HG03060 (cell line): ENCODE data around the gene PAPPA.

ENCODE experiments used
- ATAC-seq: cut with Tn5 transposase; IDR thresholded peaks from one replicate; pipeline ENCODE4 v1.9.1; 2021; ENCODE audit warnings: low read depth, moderate number of reproducible peaks; ENCODE audit not compliant: unreplicated experiment

The PAPPA gene

DNA sequence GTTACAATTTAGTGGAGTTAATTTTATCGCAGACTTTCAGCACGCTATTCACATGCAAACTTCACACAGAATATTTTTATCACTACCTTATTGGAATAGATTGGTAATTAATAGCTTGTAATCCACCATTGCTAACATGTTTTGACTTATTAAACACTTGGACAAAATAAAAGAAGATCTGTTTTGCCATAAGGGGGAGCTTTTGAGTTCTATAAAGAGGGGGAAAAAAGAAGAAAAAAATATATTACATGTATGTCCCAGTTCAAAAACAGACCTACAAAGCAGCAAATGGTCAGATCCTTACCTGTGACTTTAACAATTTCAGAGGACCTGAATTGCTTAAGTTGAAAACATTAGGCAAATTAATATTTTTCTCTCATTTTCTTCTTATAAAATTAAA lies 1.2 kb upstream of the PAPPA start:
- ATAC-seq = no peak

DNA sequence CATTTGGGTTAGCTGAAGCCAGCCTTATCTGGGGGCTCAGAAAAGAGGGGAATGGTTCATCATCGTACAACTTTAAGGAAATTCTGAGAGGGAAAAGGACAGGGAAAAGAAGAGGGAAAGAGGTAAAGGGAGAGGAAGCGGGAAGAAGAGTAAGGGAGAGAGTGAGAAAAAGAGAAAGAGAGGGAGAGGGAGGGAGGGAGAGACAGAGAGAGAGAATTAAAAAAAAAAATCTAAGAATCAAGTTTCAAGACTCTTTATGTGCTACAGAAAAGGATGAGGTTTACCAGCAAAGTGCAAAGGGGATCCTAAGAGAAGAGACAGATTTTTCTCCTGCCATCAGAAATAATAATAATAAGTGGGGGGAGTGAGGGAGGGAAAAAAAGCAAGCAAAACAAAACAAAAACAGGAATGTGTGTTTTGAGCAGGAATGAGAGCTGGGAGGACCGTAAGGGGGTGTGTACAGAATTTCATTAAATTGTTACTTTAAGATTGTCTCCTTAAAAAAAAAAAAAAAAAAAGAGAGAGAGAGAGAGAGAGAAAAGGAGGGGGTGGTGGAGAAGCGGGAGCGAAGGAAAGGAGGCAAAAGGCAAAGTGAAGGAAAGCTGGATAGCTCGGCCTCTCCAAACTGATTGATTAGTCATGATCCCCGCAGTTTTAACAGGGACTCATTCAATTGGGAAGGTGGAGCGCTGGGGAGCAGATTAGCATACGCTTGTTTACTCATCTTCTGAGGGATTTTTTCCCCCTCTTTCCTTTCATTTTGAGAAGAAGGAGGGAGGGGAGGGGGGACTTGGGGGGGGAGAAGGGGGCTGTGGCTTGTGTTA lies 438 bp upstream of the PAPPA start:
- no peak for ATAC-seq

- ATAC-seq = no peak
Measured at GRCh38 chr9:116154334-116154975, 864 bp downstream of the PAPPA start.

- ATAC-seq = no peak
Measured at GRCh38 chr9:116154976-116155697, 1.5 kb downstream of the PAPPA start.

DNA sequence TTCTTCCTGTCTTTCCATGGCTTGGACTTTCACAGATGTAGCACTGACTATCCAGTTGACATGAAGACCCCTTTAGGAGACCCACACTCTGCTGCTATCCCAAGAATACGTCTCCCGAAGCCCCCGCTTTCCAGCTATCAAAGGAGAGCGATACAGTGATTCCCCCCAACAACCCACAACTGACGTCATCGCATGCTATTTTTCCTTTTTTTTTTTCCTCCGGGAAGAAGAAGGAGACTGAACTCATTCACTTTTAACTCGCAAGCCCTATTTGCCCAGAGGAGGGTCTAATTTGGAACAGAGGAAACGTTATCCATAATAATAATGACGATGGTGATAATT lies 2.1 kb downstream of the PAPPA start:
- ATAC-seq = no peak

- no peak for ATAC-seq
Measured at GRCh38 chr9:116156621-116157314, 3.2 kb downstream of the PAPPA start.

- no peak for ATAC-seq
Measured at GRCh38 chr9:116157436-116158138, 4.0 kb downstream of the PAPPA start.

DNA sequence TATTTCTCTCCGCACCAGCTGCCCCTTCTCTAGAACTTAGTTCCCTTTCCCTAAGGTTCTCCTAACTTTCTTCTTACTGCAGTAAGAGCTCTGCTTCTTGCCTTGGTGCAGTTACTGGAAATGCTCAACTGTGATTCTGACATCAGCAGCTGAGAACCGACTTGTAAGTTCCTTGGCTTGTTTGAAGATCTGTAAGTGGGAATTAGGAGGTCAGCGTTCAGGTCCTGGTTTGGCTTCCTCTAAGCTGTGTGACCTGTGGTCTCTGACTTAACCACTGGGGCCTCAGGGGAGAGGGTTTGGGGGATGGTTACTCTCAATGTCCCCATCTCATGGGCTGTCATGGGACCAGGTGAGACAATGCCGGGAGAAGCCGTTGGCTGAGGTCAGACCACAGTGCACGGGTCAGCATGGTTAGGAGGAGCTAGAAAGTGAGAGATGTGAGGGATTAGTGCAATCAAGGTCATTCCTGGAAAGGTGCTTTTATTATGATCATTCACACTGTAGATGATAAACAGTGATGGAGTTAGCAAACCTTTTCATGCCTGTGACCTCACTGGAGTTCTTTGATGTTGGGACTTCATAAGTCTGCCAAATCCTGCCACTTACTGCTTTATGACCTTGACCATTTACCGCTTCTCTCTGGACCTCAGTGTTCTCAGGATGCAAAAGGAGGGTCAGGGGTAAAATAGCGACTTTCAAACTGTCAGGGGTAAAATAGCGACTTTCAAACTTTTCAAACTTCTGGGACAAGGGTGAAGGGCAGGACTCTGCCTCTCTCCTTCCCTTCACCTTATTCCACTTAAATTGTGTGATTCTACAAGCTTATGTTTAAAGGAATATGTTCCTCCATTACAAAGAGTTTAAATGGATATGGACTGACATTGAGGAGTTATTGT lies 7.3 kb downstream of the PAPPA start:
- ATAC-seq = no peak

DNA sequence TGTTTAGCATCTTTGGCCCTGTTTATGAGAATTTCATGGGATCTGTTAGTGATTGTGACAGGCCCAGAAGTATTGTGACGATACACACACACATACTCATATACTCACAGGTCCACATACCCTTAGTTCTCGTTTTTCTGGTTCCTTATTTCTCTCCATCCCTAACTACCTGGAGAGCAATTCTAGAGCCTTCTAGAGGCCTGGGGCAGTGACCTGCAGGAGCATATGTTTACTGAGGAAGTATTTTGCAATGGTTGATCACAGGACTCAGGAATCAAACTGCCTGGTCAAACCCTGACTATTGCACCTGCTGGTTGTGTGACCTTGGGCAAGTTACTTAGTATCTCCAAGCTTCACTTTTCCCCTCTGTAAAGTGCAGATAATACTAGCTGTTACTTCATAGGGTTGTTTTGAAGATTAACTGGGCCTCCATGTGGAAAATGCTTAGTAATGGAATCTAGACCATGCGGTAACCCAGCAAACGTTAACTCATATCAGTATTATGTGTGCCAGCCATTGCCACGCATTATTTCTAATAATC lies 8.7 kb downstream of the PAPPA start:
- no peak for ATAC-seq

DNA sequence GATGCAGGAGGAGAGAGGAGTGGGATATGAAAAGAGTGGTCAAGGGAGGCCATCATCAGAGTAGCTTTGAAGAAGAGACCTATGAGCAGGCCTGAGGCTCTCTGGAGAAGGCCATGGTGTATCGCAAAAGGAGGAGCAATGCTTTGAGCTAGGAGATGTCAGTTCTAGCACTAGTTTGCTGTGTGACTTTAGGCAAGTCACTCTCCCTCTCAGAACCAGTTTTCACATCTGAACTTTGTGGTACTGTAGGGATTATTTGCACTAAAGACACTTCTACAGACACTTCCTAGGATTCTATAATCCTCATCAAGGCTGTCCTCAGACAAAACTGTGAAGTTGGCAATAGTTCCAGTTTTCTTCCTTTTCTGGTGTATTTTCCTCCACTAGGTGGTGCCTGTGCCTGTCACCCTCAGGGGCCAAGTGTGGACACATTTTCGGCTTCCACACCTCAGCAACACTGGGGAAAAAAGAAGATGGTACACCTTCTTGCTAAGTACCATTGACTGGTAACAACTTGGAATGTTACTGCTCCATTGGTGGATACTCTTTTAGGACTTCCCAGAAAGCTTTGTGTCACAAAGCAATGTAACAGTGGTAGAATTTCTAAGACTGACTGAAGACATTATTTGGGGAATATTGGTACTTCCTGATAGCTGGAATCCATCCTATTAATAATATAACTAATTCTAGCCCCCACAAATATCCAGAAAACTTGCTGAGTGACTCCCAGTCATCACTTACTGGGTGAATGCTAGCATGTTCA lies 9.9 kb downstream of the PAPPA start:
- ATAC-seq = no peak

GRCh38 chr9:116165912-116166311 lies 12.3 kb downstream of the PAPPA start:
- no peak for ATAC-seq

DNA sequence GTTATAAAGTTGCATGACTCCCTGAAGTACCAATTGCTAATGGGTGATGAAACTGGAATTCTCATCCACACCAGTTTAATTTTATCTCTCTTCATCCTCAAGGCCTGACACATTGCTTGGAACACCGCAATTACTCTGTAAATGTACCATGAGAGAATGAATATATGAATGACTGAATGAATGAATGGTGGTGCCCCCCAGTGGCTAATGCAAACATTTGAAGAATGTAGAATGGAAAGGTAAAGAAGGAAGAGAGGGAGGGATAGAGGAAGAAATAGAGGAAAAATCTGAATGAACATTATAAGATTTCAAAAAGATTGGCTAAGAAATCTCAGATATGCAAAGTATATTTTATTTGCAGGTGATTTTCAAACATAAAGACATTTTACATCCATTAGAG lies 13.1 kb downstream of the PAPPA start:
- ATAC-seq = no peak

GRCh38 chr9:116168231-116168630 lies 14.6 kb downstream of the PAPPA start:
- no peak for ATAC-seq

GRCh38 chr9:116172216-116172615 lies 18.6 kb downstream of the PAPPA start:
- no peak for ATAC-seq

DNA sequence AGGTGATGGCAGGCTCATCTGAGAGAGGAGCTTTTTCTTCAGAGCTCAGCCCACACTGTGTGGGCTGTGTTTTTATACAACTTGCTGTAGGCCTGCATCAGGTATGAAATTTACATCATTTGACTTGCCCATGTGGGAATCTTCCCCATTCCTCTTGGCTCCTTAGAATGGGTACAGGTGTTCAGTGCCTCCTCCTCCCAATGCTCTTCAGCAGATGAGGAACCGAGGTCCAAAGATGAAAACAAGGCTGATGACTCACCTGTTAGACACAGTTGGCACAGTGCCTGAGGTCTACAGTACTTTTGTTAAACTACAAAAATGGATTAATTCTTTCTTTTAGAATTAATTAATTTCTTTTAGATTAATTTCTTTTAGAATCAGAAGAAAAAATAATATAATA lies 20.8 kb downstream of the PAPPA start:
- no peak for ATAC-seq

DNA sequence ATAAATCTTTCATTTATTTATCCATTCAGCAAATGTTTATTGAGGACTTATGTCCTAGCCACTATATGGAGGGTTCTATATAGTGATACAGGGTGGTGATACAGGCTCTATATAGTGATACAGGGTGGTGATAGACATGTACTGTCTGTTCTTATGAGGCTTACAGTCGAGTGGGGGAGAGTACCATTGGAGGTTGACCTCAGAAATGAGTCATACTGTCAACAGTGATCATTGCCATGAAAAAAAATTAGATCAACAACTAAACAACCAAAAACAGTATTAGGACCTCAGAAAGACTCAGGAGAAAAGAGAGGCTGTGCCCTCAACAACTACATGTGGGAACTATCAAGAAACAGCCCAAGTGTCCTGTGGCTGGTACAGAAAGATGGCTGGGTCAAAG lies 22.0 kb downstream of the PAPPA start:
- no peak for ATAC-seq

GRCh38 chr9:116178481-116179211 lies 25.1 kb downstream of the PAPPA start:
- ATAC-seq = no peak

DNA sequence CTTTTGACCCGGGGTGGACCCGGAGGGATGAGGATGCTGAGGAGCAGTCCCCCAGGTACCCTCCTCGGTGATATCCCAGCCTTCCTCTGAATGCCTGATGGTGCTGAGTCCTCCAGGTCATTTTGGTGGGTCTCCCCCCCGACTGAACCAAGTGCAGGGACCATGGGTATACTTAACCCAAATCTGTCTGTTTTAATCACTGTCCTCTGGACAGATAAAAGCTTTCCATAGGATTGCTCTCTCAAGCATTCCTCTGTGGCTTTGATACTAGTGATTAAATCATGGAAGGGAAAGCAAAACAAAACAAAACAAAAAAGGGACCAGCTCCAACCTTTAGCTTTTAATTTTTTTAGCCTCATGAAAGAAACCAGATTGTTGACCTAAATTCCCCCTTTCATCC lies 26.0 kb downstream of the PAPPA start:
- no peak for ATAC-seq
